K562 (cell line): ENCODE data around the gene IPPK. TPM values are rescaled to one million over a fixed set of nuclear protein-coding genes. Genes with fewer than 3 reads are reported as not detected.

Experiments used
- ATAC-seq: fragments of 200-7000 bp; cut with Tn5 transposase; 3 replicates; pipeline ENCODE4 v1.9.1; 2020; ENCODE audit warnings: moderate library complexity
- BruUV-seq: library from RNA; stranded (reverse); fragments of 400-500 nt; replicated peaks from 2 replicates; lab custom pipeline; 2021; lab: Mats Ljungman, UMichigan
- CTCF ChIA-PET: fragments of 300-600 bp; formaldehyde crosslinking; extraction: SDS; loops from one replicate; lab custom pipeline; 2021; ENCODE audit warnings: low intra/inter-chr PET ratio; lab: Yijun Ruan, JAX
- POLR2A ChIA-PET: fragments of 300-600, 350-650 bp; sonication (Branson Sonifier 250); formaldehyde crosslinking; extraction: SDS; loops from one replicate; lab custom pipeline; 2021; ENCODE audit warnings: antibody characterized with exemption, inconsistent platforms; lab: Yijun Ruan, JAX
- DNase-seq, 4 experiments: peaks; one replicate each; pipeline versions ENCODE4 v3.0.0 to v3.0.0-alpha.2; 2011 to 2018; ENCODE audit warnings: low spot score in 3 of 4, mixed read lengths in 3 of 4; ENCODE audit errors: extremely low read depth in 1 of 4
- FAIRE-seq: peaks from 2 replicates; lab custom pipeline; 2011; peaks lifted over from hg19 to GRCh38; lab: Jason Lieb, UNC
- H2AFZ ChIP-seq: 2 replicates; pipeline ENCODE4 v1.6.0; 2011; ENCODE audit warnings: low read depth, low read length, control low read depth, inconsistent platforms
- H3K27ac ChIP-seq: fragments of 200-600 bp; 3 replicates; pipeline ENCODE4 v1.8.0; 2011; ENCODE audit warnings: low read depth, mild to moderate bottlenecking, control low read depth, inconsistent platforms, low read length, moderate library complexity, mixed read lengths; ENCODE audit errors: extremely low read depth
- H3K27me3 ChIP-seq, 2 experiments: fragments of 300-600 bp in 1 of 2; 2 replicates in 1 of 2; 3 replicates in 1 of 2; pipeline versions ENCODE4 v1.6.0 to v1.8.0; 2011; ENCODE audit warnings: inconsistent platforms in 2 of 2, low read length in 2 of 2, mild to moderate bottlenecking in 1 of 2, mixed read lengths in 1 of 2, moderate library complexity in 1 of 2; ENCODE audit not compliant: control insufficient read depth in 2 of 2, insufficient read depth in 2 of 2
- H3K36me3 ChIP-seq: fragments of 300-600 bp; 3 replicates; pipeline ENCODE4 v1.8.0; 2011; ENCODE audit warnings: mild to moderate bottlenecking, low read length, inconsistent platforms; ENCODE audit not compliant: control insufficient read depth, insufficient read depth
- H3K4me1 ChIP-seq, 2 experiments: fragments of 200-600 bp in 1 of 2; replicated peaks in 1 of 2; 2 replicates in 1 of 2; 3 replicates in 1 of 2; pipeline versions ENCODE4 v1.5.1 to v1.8.0; 2011; ENCODE audit warnings: inconsistent platforms in 2 of 2, low read length in 2 of 2, mild to moderate bottlenecking in 1 of 2, mixed read lengths in 1 of 2, moderate library complexity in 1 of 2; ENCODE audit not compliant: control insufficient read depth in 2 of 2, insufficient read depth in 2 of 2
- H3K4me2 ChIP-seq: 2 replicates; pipeline ENCODE4 v1.6.1; 2011; ENCODE audit warnings: low read length, control low read depth, inconsistent platforms, mixed read lengths; ENCODE audit not compliant: insufficient read depth
- H3K4me3 ChIP-seq: fragments of 200-600 bp; sonication (generic), shearing (Covaris generic); 2 replicates; pipeline ENCODE4 v1.5.1; 2016; ENCODE audit warnings: control low read depth, inconsistent platforms
- H3K79me2 ChIP-seq: fragments of 200-600 bp; 3 replicates; pipeline ENCODE4 v1.8.0; 2011; ENCODE audit warnings: low read length, inconsistent platforms; ENCODE audit not compliant: control insufficient read depth, insufficient read depth
- H3K9ac ChIP-seq, 2 experiments: 2 replicates each; pipeline versions ENCODE4 v1.6.0 to v1.6.1; 2011; ENCODE audit warnings: low read depth in 2 of 2, low read length in 2 of 2, control low read depth in 1 of 2, inconsistent platforms in 1 of 2, mild to moderate bottlenecking in 1 of 2, mixed read lengths in 1 of 2; ENCODE audit not compliant: insufficient read depth in 1 of 2
- H3K9me1 ChIP-seq: one replicate; pipeline ENCODE4 v1.6.0; 2011; ENCODE audit warnings: inconsistent platforms, mild to moderate bottlenecking, low read length, moderate library complexity; ENCODE audit not compliant: control insufficient read depth, insufficient read depth
- H3K9me3 ChIP-seq: replicated peaks from 2 replicates; pipeline ENCODE4 v1.5.1; 2011; ENCODE audit warnings: low read depth, low read length, inconsistent platforms; ENCODE audit not compliant: control insufficient read depth, insufficient read depth
- H4K20me1 ChIP-seq: replicated peaks from 2 replicates; pipeline ENCODE4 v1.6.1; 2011; ENCODE audit warnings: low read length, inconsistent platforms, mixed read lengths; ENCODE audit not compliant: control insufficient read depth, insufficient read depth
- C11orf30 ChIP-seq: fragments of 450-650 bp; IDR thresholded peaks from 2 replicates; pipeline ENCODE4 v1.6.1; 2016; ENCODE audit warnings: low read depth, mild to moderate bottlenecking
- CCAR2 ChIP-seq: fragments of 200-400 bp; formaldehyde crosslinking; IDR thresholded peaks from 2 replicates; pipeline ENCODE4 v1.6.1; 2017; ENCODE audit warnings: mild to moderate bottlenecking, low read depth, low read length
- MTA2 ChIP-seq: fragments of 450-650 bp; IDR thresholded peaks from 2 replicates; pipeline ENCODE4 v1.6.1; 2016; ENCODE audit warnings: low read depth
- NFE2 ChIP-seq: IDR thresholded peaks from 2 replicates; pipeline ENCODE4 v1.6.1; 2014; ENCODE audit warnings: antibody characterized with exemption, low read depth
- POLR2G ChIP-seq: fragments of 200-400 bp; formaldehyde crosslinking; IDR thresholded peaks from 2 replicates; pipeline ENCODE4 v1.6.1; 2017; ENCODE audit warnings: low read depth, mild to moderate bottlenecking, antibody characterized with exemption, low read length, moderate library complexity
- YBX1 ChIP-seq: fragments of 450-650 bp; IDR thresholded peaks from 2 replicates; pipeline ENCODE4 v1.7.1; 2016; ENCODE audit warnings: mild to moderate bottlenecking
- ZNF316 ChIP-seq: fragments of 450-650 bp; IDR thresholded peaks from 2 replicates; pipeline ENCODE4 v1.6.1; 2016
- WGBS: fragments of 100-300 bp; shearing (Covaris generic); methylation state at CpG from one replicate; pipeline ENCODE4 v1.1.6; 2016; ENCODE audit warnings: low coverage, mixed read lengths; ENCODE audit not compliant: insufficient coverage; ENCODE audit errors: missing lambda C conversion rate; 5-methylcytosine and 5-hydroxymethylcytosine counted together
- in situ Hi-C: fragments of 300-500 bp; cut with MboI; formaldehyde crosslinking; loops from 4 replicates; pipeline ENCODE4 v1.15.0; 2018; ENCODE audit warnings: inconsistent platforms, mixed read lengths
- intact Hi-C: fragments of 100-400 bp; cut with micrococcal nuclease; formaldehyde crosslinking; loops from 2 replicates; pipeline ENCODE4 v1.14.2; 2022
- polyA plus RNA-seq, 8 experiments: library from polyadenylated mRNA; depleted of rRNA in 4 of 8; stranded (reverse) in 5 of 8; unstranded in 3 of 8; fragments of >200 nt; fragmentation: Nextera tagmentation in 2 of 8; fragmentation: Illumina TruSeq in 1 of 8; extraction: Ambion mirVana in 2 of 8; extraction: Trizol in 1 of 8; gene quantifications; 2 replicates each; pipeline versions ENCODE4 v1.2.1 to v1.2.3, GENCODE V29; 2011 to 2014; ENCODE audit warnings: inconsistent platforms in 1 of 8, missing spikeins in 1 of 8
- total RNA-seq, 7 experiments: library from RNA; depleted of rRNA in 6 of 7; stranded (reverse); fragments of >200 nt in 6 of 7; fragmentation: Illumina TruSeq in 2 of 7; extraction: Trizol in 2 of 7; gene quantifications; 2 replicates each; pipeline versions ENCODE4 v1.2.1 to v1.2.3, GENCODE V29; 2011 to 2021; ENCODE audit warnings: low replicate concordance in 1 of 7

Gene IPPK
- total and polyA plus RNA-seq, 9 of the 15 experiments (the other 6 are each of a cell fraction or from before 2014, with no cell fraction given), result 3.1 to 22.2 (median 11.2) TPM

GRCh38 chr9:92610470-92611420 lies 59.2 kb downstream of the IPPK start:
- no TSS peak for BruUV-seq
- in situ Hi-C loops (no loop called here), intact Hi-C loops (no loop called here)
- POLR2A ChIA-PET, result no interaction called here
- H3K36me3 ChIP-seq, result peaks cover 45% of the 10 kb centered on the region
- H3K4me1 ChIP-seq, result peaks cover 0 to 14% of the 10 kb centered on the region in 2 experiments; a peak in 1 of 5 replicates
- H3K9ac ChIP-seq, result peak overlapping the region in 1 of 2 experiments; percentile 24; a peak in 2 of 4 replicates
- H3K9me3 ChIP-seq, result no peaks in the 10 kb centered on the region
- no peak for FAIRE-seq
- H3K4me2 ChIP-seq, result no peak overlapping the region
- no peak overlapping the region for H3K27ac ChIP-seq
- H2AFZ ChIP-seq, result no peak overlapping the region
- CTCF ChIA-PET, result no interaction called here
- no peak overlapping the region for H3K4me3 ChIP-seq
- TF ChIP-seq POLR2G (peak; percentile 23; the same call in 1 of the 2 replicates), MTA2 (no peak), ZNF316 (peak; percentile 60), YBX1 (no peak), CCAR2 (no peak), C11orf30 (peak; percentile 60), NFE2 (peak; percentile 29; the same call in 1 of the 2 replicates)
- H4K20me1 ChIP-seq, result no peaks in the 10 kb centered on the region
- no peaks in the 10 kb centered on the region for H3K9me1 ChIP-seq
- H3K79me2 ChIP-seq, result no peaks in the 10 kb centered on the region
- no peak; the same call in 2 of the 3 replicates for ATAC-seq
- no peaks in the 10 kb centered on the region for H3K27me3 ChIP-seq
- no peak for DNase-seq
- 78% methylated on average over 26 of the region's 32 CpGs for WGBS
